IMR-90 (cell line): ENCODE measurements around the gene KRT77. TPM values are rescaled to one million over a fixed set of nuclear protein-coding genes. Genes with fewer than 3 reads are reported as not detected.

ENCODE experiments used
- ATAC-seq: fragments of 200-7000 bp; cut with Tn5 transposase; 2 replicates; pipeline ENCODE4 v1.9.1; 2020; ENCODE audit warnings: low read depth, mild to moderate bottlenecking, moderate library complexity
- BruUV-seq: library from RNA; stranded (reverse); fragments of 400-500 nt; replicated peaks from 2 replicates; lab custom pipeline; 2021; lab: Mats Ljungman, UMichigan
- CTCF ChIA-PET: fragments of 300-600 bp; formaldehyde crosslinking; extraction: SDS; loops from one replicate; lab custom pipeline; 2021; ENCODE audit warnings: antibody characterized with exemption; lab: Yijun Ruan, JAX
- POLR2A ChIA-PET: fragments of 300-600 bp; sonication (Branson Sonifier 250); formaldehyde crosslinking; loops from one replicate; lab custom pipeline; 2022; ENCODE audit warnings: antibody characterized with exemption; ENCODE audit not compliant: unreplicated experiment; lab: Charles Lee
- DNase-seq: peaks from one replicate; pipeline ENCODE4 v3.0.0; 2013
- H2AFZ ChIP-seq: replicated peaks from 2 replicates; pipeline ENCODE3; 2013; ENCODE audit warnings: low read length, mild to moderate bottlenecking; ENCODE audit not compliant: poor library complexity
- H2AK5ac ChIP-seq: 2 replicates; pipeline ENCODE4 v1.6.1; 2013; ENCODE audit warnings: low read depth, low read length, inconsistent platforms
- H2AK9ac ChIP-seq: replicated peaks from 2 replicates; pipeline ENCODE3; 2013; ENCODE audit warnings: mild to moderate bottlenecking, low read depth, low read length, moderate library complexity; ENCODE audit not compliant: poor library complexity
- H2BK120ac ChIP-seq: 2 replicates; pipeline ENCODE4 v1.6.1; 2013; ENCODE audit warnings: low read depth, low read length, inconsistent platforms
- H2BK15ac ChIP-seq: 3 replicates; pipeline ENCODE4 v1.6.1; 2013; ENCODE audit warnings: low read depth, low read length, inconsistent platforms
- H2BK20ac ChIP-seq: 2 replicates; pipeline ENCODE4 v1.6.1; 2013; ENCODE audit warnings: low read depth, mild to moderate bottlenecking, inconsistent platforms, low read length, moderate library complexity
- H2BK5ac ChIP-seq: 2 replicates; pipeline ENCODE4 v1.6.1; 2013; ENCODE audit warnings: mild to moderate bottlenecking, low read depth, low read length, inconsistent platforms; ENCODE audit not compliant: poor library complexity, severe bottlenecking
- H3K14ac ChIP-seq: replicated peaks from 2 replicates; pipeline ENCODE4 v1.6.1; 2013; ENCODE audit warnings: low read depth, low read length, inconsistent platforms
- H3K18ac ChIP-seq: 2 replicates; pipeline ENCODE4 v1.6.1; 2013; ENCODE audit warnings: low read depth, low read length, control low read depth
- H3K23ac ChIP-seq: 2 replicates; pipeline ENCODE4 v1.6.1; 2013; ENCODE audit warnings: low read depth, low read length, inconsistent platforms
- H3K27ac ChIP-seq: 2 replicates; pipeline ENCODE4 v1.5.1; 2013; ENCODE audit warnings: mild to moderate bottlenecking, control low read depth, low read length; ENCODE audit not compliant: insufficient read depth
- H3K27me3 ChIP-seq: 2 replicates; pipeline ENCODE4 v1.6.1; 2013; ENCODE audit warnings: low read length; ENCODE audit not compliant: control insufficient read depth, insufficient read depth
- H3K36me3 ChIP-seq: 2 replicates; pipeline ENCODE4 v1.6.1; 2013; ENCODE audit warnings: low read length, mixed read lengths; ENCODE audit not compliant: control insufficient read depth, insufficient read depth
- H3K4ac ChIP-seq: 2 replicates; pipeline ENCODE4 v1.6.1; 2013; ENCODE audit warnings: low read depth, low read length, inconsistent platforms
- H3K4me1 ChIP-seq: 2 replicates; pipeline ENCODE4 v1.6.1; 2013; ENCODE audit warnings: low read length, mixed read lengths; ENCODE audit not compliant: control insufficient read depth, insufficient read depth
- H3K4me2 ChIP-seq: 2 replicates; pipeline ENCODE4 v1.6.1; 2013; ENCODE audit warnings: low read depth, mild to moderate bottlenecking, control low read depth, low read length, moderate library complexity
- H3K4me3 ChIP-seq: 2 replicates; pipeline ENCODE4 v1.5.1; 2013; ENCODE audit warnings: low read depth, mild to moderate bottlenecking, control low read depth, low read length, moderate library complexity; ENCODE audit not compliant: insufficient read depth
- H3K56ac ChIP-seq: 2 replicates; pipeline ENCODE4 v1.6.1; 2013; ENCODE audit warnings: low read length, inconsistent platforms; ENCODE audit not compliant: insufficient read depth; ENCODE audit errors: extremely low read depth
- H3K79me1 ChIP-seq, 2 experiments: 2 replicates each; pipeline ENCODE4 v1.6.1; 2013; ENCODE audit warnings: low read length in 2 of 2, inconsistent platforms in 1 of 2, low read depth in 1 of 2
- H3K9ac ChIP-seq: 2 replicates; pipeline ENCODE4 v1.6.1; 2013; ENCODE audit warnings: low read depth, low read length, control low read depth
- H3K9me1 ChIP-seq: 2 replicates; pipeline ENCODE4 v1.6.1; 2013; ENCODE audit warnings: low read length, inconsistent platforms; ENCODE audit not compliant: insufficient read depth
- H3K9me3 ChIP-seq: 2 replicates; pipeline ENCODE4 v1.6.1; 2013; ENCODE audit warnings: low read length; ENCODE audit not compliant: control insufficient read depth, insufficient read depth
- H4K20me1 ChIP-seq: 2 replicates; pipeline ENCODE4 v1.6.1; 2013; ENCODE audit warnings: low read length, inconsistent platforms; ENCODE audit not compliant: insufficient read depth
- H4K5ac ChIP-seq: 2 replicates; pipeline ENCODE4 v1.6.1; 2013; ENCODE audit warnings: mild to moderate bottlenecking, low read depth, low read length, control low read depth
- H4K8ac ChIP-seq, 2 experiments: 2 replicates each; pipeline ENCODE4 v1.6.1; 2013; ENCODE audit warnings: low read depth in 2 of 2, low read length in 2 of 2, control low read depth in 1 of 2, inconsistent platforms in 1 of 2
- H4K91ac ChIP-seq: 2 replicates; pipeline ENCODE4 v1.6.1; 2013; ENCODE audit warnings: low read depth, low read length, inconsistent platforms; ENCODE audit not compliant: insufficient read depth
- BHLHE40 ChIP-seq: fragments of 150-350 bp; IDR thresholded peaks from 2 replicates; pipeline ENCODE4 v1.6.1; 2016; ENCODE audit warnings: mild to moderate bottlenecking, low read depth, low read length
- CEBPB ChIP-seq: IDR thresholded peaks from 2 replicates; pipeline ENCODE4 v1.6.1; 2012; ENCODE audit warnings: low read depth, low read length, improper control_type of control experiment
- CHD1 ChIP-seq: IDR thresholded peaks from 2 replicates; pipeline ENCODE4 v1.6.1; 2012; ENCODE audit warnings: low read depth, low read length, improper control_type of control experiment
- FOS ChIP-seq: fragments of 150-350 bp; IDR thresholded peaks from 2 replicates; pipeline ENCODE4 v1.6.1; 2016; ENCODE audit warnings: low read depth, low read length
- MAFK ChIP-seq: IDR thresholded peaks from 2 replicates; pipeline ENCODE4 v1.6.1; 2012; ENCODE audit warnings: low read depth, low read length, improper control_type of control experiment
- MAZ ChIP-seq: IDR thresholded peaks from 2 replicates; pipeline ENCODE4 v1.6.1; 2012; ENCODE audit warnings: low read depth, mild to moderate bottlenecking, low read length, improper control_type of control experiment, moderate library complexity, borderline replicate concordance
- MXI1 ChIP-seq: IDR thresholded peaks from 2 replicates; pipeline ENCODE4 v1.6.1; 2012; ENCODE audit warnings: low read depth, mild to moderate bottlenecking, low read length, moderate library complexity, borderline replicate concordance
- NFE2L2 ChIP-seq: fragments of 150-350 bp; IDR thresholded peaks from 2 replicates; pipeline ENCODE4 v1.6.1; 2016; ENCODE audit warnings: low read depth, mild to moderate bottlenecking, low read length
- POLR2A ChIP-seq: IDR thresholded peaks from 2 replicates; pipeline ENCODE4 v1.6.1; 2012; ENCODE audit warnings: mild to moderate bottlenecking, low read depth, low read length
- RAD21 ChIP-seq: IDR thresholded peaks from 2 replicates; pipeline ENCODE4 v1.6.1; 2012; ENCODE audit warnings: low read length, improper control_type of control experiment
- RCOR1 ChIP-seq: IDR thresholded peaks from 2 replicates; pipeline ENCODE4 v1.6.1; 2012; ENCODE audit warnings: mild to moderate bottlenecking, low read length, improper control_type of control experiment; ENCODE audit not compliant: insufficient replicate concordance
- RFX5 ChIP-seq: IDR thresholded peaks from 2 replicates; pipeline ENCODE4 v1.8.0; 2012; ENCODE audit warnings: low read depth, mild to moderate bottlenecking, low read length, moderate library complexity
- SMC3 ChIP-seq: fragments of 150-350 bp; IDR thresholded peaks from 2 replicates; pipeline ENCODE4 v1.6.1; 2016; ENCODE audit warnings: low read depth, mild to moderate bottlenecking, antibody characterized with exemption, low read length, moderate library complexity
- WGBS, 2 experiments: methylation state at CpG; one replicate each; pipeline versions ENCODE4 v1.1.5 to v1.1.7; 2013; ENCODE audit warnings: missing lambda C conversion rate in 2 of 2; ENCODE audit not compliant: insufficient read length in 1 of 2; ENCODE audit errors: extremely low coverage in 2 of 2; 5-methylcytosine and 5-hydroxymethylcytosine counted together
- dilution Hi-C: fragments of 300-500 bp; cut with HindIII; formaldehyde crosslinking; loops from one replicate; pipeline ENCODE4 v1.14.3; 2018; ENCODE audit warnings: low sequenced_read_pairs; ENCODE audit not compliant: unreplicated experiment
- in situ Hi-C: fragments of 300-500 bp; cut with MboI; formaldehyde crosslinking; loops from 3 replicates; pipeline ENCODE4 v1.14.3; 2019; ENCODE audit warnings: low sequenced_read_pairs, inconsistent platforms, mixed read lengths
- intact Hi-C: fragments of 100-400 bp; cut with micrococcal nuclease; formaldehyde crosslinking; loops from 2 replicates; pipeline ENCODE4 v1.10.0; 2022
- polyA plus RNA-seq, 3 experiments: library from polyadenylated mRNA; depleted of rRNA; stranded (reverse); fragments of >200 nt; gene quantifications; 2 replicates each; pipeline ENCODE4 v1.2.3, GENCODE V29; 2012; ENCODE audit warnings: low replicate concordance in 1 of 3
- total RNA-seq: library from RNA; depleted of rRNA; stranded (reverse); fragments of >200 nt; gene quantifications from 2 replicates; pipeline ENCODE4 v1.2.3, GENCODE V29; 2012
- TF ChIP-seq, protein P1 (sequence below): fragments of 150-350 bp; IDR thresholded peaks from 2 replicates; pipeline ENCODE4 v1.6.1; 2016; ENCODE audit warnings: low read depth, mild to moderate bottlenecking, low read length, moderate library complexity, borderline replicate concordance
- TF ChIP-seq, protein P2 (sequence below): conservative IDR thresholded peaks from 2 replicates; pipeline ENCODE4 v1.5.1; 2012; ENCODE audit warnings: mild to moderate bottlenecking, low read depth, low read length, improper control_type of control experiment
- TF ChIP-seq, protein P3 (sequence below): fragments of 150-350 bp; IDR thresholded peaks from 2 replicates; pipeline ENCODE4 v1.6.1; 2017; ENCODE audit warnings: mild to moderate bottlenecking, antibody characterized with exemption, low read length, low read depth

Gene KRT77
- total and polyA plus RNA-seq, 2 of the 4 experiments (the other 2 are of a cell fraction), result not detected

DNA sequence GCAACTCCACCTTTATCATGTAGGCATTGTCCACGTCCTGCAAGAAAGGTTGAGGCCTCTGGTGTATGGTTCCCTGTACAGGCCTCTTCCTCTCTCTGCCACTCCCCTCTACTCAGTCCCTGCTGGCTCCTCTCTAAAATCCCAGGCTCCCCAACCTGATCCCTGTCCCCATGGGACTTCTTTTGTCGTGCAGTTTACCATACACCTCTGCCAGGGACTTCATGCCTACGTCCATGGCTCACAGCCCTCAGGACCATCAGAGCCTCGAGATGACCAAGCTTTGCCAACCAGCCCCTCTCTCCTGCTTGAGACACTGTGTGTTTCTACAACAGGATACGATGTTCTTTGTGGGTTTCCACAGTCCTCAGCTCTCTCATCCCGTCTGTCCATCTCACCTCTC, 54.3 kb downstream of the KRT77 start:
- Histone ChIP-seq H3K14ac (no peak overlapping the region), H3K9me1 (no peaks in the 10 kb centered on the region), H3K18ac (no peak overlapping the region), H3K56ac (no peak overlapping the region), H3K4me1 (no peaks in the 10 kb centered on the region), H4K8ac (no peak overlapping the region), H3K4ac (no peak overlapping the region), H2AK5ac (no peak overlapping the region), H2BK5ac (no peak overlapping the region), H4K20me1 (no peaks in the 10 kb centered on the region), H3K36me3 (no peaks in the 10 kb centered on the region), H4K91ac (no peak overlapping the region), H3K27ac (no peak overlapping the region), H3K27me3 (peaks cover 26% of the 10 kb centered on the region), H3K79me1 (no peaks in the 10 kb centered on the region), H2AFZ (no peak overlapping the region), H2AK9ac (no peak overlapping the region), H2BK120ac (no peak overlapping the region), H3K9me3 (no peaks in the 10 kb centered on the region), H3K4me3 (no peak overlapping the region), H4K5ac (no peak overlapping the region), H3K23ac (no peak overlapping the region), H2BK20ac (no peak overlapping the region), H3K4me2 (no peak overlapping the region), H2BK15ac (no peak overlapping the region), H3K9ac (no peak overlapping the region)
- ChIA-PET POLR2A (no interaction called here), CTCF (no interaction called here)
- dilution Hi-C loops, result no loop called here
- ATAC-seq (no peak), DNase-seq (no peak)
- intact Hi-C loops, result no loop called here
- BruUV-seq, result no TSS peak
- 0% methylated on average over 4 of the region's 6 CpGs; no CpG with 5 or more reads in 1 of the 2 experiments for WGBS, 2 experiments
- TF ChIP-seq RCOR1 (no peak), BHLHE40 (no peak), CEBPB (no peak), MXI1 (no peak), POLR2A (no peak), MAFK (no peak), FOS (no peak), CHD1 (no peak), RFX5 (no peak), RAD21 (no peak), NFE2L2 (no peak), SMC3 (no peak), MAZ (no peak)
- TF ChIP-seq, protein P1, sequence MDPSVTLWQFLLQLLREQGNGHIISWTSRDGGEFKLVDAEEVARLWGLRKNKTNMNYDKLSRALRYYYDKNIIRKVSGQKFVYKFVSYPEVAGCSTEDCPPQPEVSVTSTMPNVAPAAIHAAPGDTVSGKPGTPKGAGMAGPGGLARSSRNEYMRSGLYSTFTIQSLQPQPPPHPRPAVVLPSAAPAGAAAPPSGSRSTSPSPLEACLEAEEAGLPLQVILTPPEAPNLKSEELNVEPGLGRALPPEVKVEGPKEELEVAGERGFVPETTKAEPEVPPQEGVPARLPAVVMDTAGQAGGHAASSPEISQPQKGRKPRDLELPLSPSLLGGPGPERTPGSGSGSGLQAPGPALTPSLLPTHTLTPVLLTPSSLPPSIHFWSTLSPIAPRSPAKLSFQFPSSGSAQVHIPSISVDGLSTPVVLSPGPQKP, result no peak
- TF ChIP-seq, protein P2, sequence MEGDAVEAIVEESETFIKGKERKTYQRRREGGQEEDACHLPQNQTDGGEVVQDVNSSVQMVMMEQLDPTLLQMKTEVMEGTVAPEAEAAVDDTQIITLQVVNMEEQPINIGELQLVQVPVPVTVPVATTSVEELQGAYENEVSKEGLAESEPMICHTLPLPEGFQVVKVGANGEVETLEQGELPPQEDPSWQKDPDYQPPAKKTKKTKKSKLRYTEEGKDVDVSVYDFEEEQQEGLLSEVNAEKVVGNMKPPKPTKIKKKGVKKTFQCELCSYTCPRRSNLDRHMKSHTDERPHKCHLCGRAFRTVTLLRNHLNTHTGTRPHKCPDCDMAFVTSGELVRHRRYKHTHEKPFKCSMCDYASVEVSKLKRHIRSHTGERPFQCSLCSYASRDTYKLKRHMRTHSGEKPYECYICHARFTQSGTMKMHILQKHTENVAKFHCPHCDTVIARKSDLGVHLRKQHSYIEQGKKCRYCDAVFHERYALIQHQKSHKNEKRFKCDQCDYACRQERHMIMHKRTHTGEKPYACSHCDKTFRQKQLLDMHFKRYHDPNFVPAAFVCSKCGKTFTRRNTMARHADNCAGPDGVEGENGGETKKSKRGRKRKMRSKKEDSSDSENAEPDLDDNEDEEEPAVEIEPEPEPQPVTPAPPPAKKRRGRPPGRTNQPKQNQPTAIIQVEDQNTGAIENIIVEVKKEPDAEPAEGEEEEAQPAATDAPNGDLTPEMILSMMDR, result no peak
- TF ChIP-seq, protein P3, sequence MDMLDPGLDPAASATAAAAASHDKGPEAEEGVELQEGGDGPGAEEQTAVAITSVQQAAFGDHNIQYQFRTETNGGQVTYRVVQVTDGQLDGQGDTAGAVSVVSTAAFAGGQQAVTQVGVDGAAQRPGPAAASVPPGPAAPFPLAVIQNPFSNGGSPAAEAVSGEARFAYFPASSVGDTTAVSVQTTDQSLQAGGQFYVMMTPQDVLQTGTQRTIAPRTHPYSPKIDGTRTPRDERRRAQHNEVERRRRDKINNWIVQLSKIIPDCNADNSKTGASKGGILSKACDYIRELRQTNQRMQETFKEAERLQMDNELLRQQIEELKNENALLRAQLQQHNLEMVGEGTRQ, result no peak
- in situ Hi-C loops, result no loop called here
